ENCODE data around the gene GRPEL1.

GRCh38 chr4:7108046-7108625 lies 40.3 kb upstream of the GRPEL1 start:
- TF ChIP-seq TP53 (CRISPR knock-in tag; conservative IDR thresholded peaks at IDR 0.05) (no peak), ZNF564 (CRISPR knock-in tag; IDR thresholded peaks at IDR 0.05) (no peak), FOSL2 (CRISPR knock-in tag; IDR thresholded peaks at IDR 0.05) (no peak), TFDP2 (CRISPR knock-in tag; IDR thresholded peaks at IDR 0.05) (no peak), TCF7L2 (IDR thresholded peaks at IDR 0.05; ENCODE audit: low read depth, low read length) (no peak), FOXK2 (IDR thresholded peaks at IDR 0.05) (no peak), SAFB2 (CRISPR knock-in tag; IDR thresholded peaks at IDR 0.05; ENCODE audit: borderline replicate concordance, low read depth) (no peak), MYC (CRISPR knock-in tag; IDR thresholded peaks at IDR 0.05; ENCODE audit: borderline replicate concordance) (no peak), YY1 (IDR thresholded peaks at IDR 0.05; ENCODE audit: insufficient read depth, insufficient replicate concordance, low read depth, low read length) (no peak), POLR2A (IDR thresholded peaks at IDR 0.05; ENCODE audit: insufficient read depth in 1 of 2, low read depth in 2 of 2, low read length in 2 of 2) (no peak), STAT6 (CRISPR knock-in tag; IDR thresholded peaks at IDR 0.05; ENCODE audit: borderline replicate concordance) (no peak), ZNF850 (CRISPR knock-in tag; conservative IDR thresholded peaks at IDR 0.05) (no peak), ZBTB2 (CRISPR knock-in tag; IDR thresholded peaks at IDR 0.05; ENCODE audit: low read depth) (no peak), CEBPB (IDR thresholded peaks at IDR 0.05; ENCODE audit: borderline replicate concordance, low read depth, low read length) (no peak)

Data from HepG2 (cell line).